ENCODE results near the gene GPR31.

DNA sequence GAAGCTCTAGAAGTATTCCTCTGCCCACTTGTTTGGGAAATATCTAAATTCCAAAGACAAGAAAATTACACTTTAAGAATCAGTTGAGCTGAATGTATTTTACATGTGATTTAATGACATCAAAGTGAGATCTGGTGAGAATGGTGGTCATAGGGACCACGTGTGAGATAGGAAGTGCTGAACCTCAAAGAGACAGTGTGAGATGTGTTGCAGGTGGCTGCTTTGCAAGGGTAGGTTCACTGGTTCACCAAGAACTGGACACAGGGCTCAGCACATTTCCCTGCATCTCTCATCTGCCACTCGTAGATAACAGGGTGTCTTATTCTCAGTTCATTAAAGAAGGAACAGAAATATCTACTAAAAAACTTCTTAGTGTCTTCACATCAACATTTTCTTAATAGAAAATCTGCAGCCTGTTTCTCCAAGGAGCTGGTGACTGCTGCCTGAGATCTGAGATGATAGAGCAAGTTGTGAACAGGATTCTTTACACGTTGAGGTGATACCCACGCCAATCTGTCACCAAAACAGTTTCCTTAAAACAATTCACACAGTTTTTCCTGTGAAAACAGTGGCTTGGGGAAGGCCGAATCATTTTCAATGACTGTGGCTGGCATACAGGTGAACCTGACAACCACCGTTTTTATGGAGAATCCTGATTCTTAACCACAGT is 27.6 kb downstream of the GPR31 start:
- TF ChIP-seq, protein P1, sequence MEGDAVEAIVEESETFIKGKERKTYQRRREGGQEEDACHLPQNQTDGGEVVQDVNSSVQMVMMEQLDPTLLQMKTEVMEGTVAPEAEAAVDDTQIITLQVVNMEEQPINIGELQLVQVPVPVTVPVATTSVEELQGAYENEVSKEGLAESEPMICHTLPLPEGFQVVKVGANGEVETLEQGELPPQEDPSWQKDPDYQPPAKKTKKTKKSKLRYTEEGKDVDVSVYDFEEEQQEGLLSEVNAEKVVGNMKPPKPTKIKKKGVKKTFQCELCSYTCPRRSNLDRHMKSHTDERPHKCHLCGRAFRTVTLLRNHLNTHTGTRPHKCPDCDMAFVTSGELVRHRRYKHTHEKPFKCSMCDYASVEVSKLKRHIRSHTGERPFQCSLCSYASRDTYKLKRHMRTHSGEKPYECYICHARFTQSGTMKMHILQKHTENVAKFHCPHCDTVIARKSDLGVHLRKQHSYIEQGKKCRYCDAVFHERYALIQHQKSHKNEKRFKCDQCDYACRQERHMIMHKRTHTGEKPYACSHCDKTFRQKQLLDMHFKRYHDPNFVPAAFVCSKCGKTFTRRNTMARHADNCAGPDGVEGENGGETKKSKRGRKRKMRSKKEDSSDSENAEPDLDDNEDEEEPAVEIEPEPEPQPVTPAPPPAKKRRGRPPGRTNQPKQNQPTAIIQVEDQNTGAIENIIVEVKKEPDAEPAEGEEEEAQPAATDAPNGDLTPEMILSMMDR (conservative IDR thresholded peaks at IDR 0.05 in 1 of 2, IDR thresholded peaks at IDR 0.05 in 1 of 2; ENCODE audit: low read depth in 1 of 2, low read length in 2 of 2), result no peak
- TF ChIP-seq EZH2 (IDR thresholded peaks at IDR 0.05; ENCODE audit: low read length, missing control alignments), result no peak

Data from fibroblast of lung (primary cell).